Daoy (cell line): Measurements from ENCODE around the gene FAM234A. TPM values are rescaled to one million over a fixed set of nuclear protein-coding genes. Genes with fewer than 3 reads are reported as not detected.
A peak's percentile ranks its signal among the peaks of the same experiment; 100 is the strongest.
"Not testable (repeated sequence)": the region's sequence is repeated elsewhere in the genome, so short reads cannot be mapped to it uniquely, and the experiment has no call there.

ENCODE experiments used
- DNase-seq: peaks from one replicate; pipeline ENCODE4 v3.0.0-alpha.2; 2015; ENCODE audit warnings: low read depth
- total RNA-seq: library from RNA; depleted of rRNA; stranded (reverse); fragments of >200 nt; shearing (Covaris generic); gene quantifications from 2 replicates; pipeline ENCODE4 v1.2.3, GENCODE V29; 2014

Gene FAM234A
- total RNA-seq, 1 experiment from 2014 or later, result 29.1 TPM

DNA sequence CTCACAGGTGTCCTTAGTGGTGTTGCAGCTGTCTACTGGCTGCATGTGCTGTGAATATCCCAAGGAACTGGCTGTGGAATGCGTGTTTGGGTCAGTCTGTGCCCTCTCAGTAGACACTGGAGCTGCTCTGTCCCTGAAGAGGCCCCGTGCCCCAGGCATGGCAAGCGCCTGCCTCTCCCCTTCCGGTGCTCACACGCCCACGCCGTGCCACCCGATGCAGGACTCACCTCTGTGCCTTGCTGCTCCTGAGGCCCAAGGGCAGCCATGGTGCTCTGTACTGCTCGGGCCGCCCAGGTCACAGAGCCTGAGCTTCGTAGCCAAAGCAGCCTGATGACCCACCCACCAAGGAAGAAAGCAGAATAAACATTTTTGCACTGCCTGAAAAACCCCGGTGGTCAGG lies 31.1 kb downstream of the FAM234A start:
- DNase-seq, result no peak

DNA sequence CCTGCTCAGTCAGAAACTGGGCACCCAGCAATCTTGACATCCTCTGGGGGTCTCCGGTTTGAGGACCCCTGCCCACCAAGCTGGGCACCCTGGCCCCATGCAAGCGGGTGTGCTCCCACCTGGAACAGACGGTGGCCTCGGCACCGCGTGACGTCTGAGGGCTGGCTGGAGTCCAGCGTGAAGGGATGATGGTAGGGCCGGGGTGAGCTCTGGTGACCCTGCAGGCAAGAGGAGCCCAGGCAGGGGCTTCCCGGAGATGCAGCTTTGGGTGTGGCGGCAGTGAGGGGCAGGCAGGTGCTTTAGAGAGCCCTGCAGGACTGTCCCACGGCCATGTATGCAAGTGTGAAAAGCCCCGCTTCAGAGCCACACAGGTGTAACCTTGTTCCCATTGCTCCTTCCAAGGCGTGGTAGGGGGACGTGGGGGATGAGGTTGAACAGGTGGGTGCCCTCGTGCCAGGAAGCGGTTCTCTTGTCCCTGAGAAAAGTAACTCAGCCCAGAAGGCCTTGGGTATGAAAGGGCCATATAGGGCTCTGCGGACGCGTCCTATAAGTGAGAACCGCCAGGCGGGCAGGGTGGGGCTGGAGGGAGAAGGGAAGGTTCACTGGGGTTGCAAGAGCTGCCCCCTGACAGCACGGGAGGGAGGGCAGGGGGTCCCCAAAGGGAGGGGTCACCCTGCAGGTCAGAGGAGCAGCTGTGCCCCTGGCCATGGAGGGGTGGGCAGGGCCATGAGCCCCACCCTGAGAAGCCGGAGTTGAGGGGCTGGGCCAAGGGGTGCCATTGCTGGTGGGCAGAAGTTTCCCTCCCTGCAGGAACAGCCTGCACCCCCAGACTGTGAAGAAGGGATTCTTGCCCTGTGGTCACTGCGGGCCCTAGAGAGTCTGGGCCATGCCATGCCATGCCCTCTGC lies 31.9 kb downstream of the FAM234A start:
- DNase-seq, result no peak

DNA sequence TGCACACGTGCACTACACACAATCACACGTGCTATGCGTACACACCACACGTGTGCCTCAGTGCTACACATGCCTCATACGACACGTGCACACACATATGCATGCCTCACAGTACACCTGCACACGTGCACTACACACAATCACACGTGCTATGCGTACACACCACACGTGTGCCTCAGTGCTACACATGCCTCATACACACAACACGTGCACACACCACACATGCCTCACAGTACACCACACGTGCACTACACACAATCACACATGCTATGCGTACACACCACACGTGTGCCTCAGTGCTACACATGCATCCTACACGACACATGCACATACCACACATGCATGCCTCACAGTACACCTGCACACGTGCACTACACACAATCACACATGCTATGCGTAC lies 32.9 kb downstream of the FAM234A start:
- DNase-seq, result not testable (repeated sequence)

DNA sequence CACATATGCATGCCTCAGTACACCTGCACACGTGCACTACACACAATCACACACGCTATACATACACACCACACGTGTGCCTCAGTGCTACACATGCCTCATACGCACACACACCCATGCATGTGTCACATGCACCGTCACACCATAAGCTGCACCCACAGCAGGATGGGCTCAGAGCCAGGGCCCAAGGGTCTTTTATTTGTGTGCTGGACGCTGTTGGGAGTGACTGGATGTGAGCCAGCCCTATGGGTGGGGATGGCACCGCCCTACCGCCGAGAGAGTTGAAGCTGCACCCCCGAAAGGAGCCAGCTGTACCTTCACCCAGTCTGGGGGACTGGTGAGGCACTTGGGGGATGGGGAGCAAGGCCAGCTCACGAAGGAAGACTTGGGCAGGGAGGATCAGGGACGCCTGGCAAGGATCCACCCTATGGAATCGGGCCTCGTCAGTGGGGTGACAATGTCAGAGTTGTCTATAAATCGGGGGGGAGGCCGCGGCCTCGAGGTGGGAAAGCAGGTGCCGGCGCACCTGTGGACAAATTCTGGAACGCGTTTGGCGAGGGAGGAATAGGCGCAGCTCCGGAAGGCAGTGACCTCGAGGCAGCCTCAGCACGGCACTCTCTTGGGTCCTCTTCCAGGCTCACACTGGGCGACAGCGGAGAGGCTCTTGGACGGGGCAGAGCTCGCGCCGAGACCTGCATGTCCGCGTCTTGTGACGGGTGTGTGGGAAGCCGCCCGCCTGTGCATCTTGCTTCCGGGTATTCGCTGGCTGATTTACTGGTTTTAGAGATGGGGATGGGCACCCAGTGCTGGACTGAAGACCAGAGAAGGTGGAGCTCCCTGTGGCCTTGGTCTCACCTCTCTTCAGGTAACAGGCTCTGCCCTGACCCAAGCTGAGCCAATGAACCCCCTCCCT lies 33.8 kb downstream of the FAM234A start:
- DNase-seq, result no peak

DNA sequence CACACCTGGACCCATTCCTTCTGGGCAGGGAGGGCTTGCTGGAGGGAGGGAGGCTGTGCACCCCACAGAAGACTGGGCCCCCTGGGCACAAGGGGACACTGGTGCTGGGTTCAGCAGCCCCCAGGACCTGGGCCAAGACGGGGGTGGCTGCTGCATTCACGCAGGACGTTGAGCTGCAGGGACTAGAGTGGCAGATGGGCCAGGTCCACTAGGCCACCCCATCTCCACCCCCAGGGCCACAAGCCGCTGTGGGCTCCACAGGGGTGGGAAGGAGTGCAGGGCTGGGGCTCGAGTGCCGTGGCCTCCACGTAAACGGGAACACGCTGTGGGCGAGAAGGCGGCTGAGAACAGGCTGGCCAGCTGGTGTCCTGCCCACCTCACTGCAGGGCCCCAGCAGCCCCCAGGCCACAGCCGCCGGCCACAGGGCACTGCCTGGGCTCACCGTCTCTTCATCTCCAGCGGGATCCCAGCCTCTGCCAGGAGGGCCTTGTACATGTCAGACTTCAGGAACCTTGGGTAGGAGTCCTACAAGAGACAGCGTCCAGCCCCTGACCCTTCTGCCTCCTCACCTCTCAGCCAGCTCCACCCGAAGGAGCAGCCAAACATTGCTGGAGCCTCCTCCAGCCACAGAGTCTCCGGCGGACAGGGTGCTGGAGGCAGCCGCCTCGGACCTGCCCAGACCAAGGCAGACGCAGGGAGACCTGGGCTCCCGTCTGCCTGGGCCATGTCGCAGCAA lies 34.6 kb downstream of the FAM234A start:
- no peak for DNase-seq

DNA sequence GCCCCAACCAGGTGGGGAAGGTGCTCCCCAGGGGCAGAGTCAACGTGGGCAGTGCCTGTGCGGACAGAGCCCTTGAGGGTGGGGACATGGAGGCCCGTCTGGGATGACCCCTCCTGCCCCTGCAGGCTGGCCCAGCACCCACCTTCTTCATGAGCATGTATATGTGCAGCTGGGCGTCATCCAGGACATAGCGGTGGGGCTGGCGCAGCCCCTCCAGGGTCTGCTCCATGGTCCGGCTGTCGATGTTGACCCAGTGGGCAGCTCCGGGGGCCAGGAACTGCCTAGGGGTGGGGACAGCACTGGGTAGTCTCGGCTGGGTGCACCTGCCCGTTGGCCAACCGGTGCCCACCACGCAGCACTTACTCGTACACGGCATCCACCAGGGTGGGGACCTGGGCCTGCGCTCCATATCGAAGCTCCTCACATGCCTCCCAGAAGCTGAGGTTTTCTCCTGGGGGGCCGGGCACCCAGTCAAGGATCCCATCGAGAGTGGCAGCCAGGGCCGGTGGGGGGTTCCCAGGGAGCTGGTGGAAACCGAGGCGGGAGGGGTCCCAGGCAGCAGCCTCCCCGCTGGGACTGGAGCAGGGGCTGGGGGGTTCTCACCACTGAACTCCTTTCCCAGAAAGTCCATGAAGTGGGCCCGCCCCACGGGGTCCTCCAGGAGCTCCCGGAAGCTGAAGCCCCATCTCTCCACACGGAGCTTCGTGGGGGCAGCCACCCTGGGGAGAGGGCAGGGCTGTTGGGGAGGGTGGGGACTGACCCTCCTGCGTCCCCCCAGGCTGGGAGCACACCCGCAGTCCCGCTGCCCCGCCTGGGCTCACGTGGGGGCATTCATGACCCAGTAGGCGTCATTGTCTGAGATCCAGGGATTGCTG lies 36.0 kb downstream of the FAM234A start:
- no peak for DNase-seq

DNA sequence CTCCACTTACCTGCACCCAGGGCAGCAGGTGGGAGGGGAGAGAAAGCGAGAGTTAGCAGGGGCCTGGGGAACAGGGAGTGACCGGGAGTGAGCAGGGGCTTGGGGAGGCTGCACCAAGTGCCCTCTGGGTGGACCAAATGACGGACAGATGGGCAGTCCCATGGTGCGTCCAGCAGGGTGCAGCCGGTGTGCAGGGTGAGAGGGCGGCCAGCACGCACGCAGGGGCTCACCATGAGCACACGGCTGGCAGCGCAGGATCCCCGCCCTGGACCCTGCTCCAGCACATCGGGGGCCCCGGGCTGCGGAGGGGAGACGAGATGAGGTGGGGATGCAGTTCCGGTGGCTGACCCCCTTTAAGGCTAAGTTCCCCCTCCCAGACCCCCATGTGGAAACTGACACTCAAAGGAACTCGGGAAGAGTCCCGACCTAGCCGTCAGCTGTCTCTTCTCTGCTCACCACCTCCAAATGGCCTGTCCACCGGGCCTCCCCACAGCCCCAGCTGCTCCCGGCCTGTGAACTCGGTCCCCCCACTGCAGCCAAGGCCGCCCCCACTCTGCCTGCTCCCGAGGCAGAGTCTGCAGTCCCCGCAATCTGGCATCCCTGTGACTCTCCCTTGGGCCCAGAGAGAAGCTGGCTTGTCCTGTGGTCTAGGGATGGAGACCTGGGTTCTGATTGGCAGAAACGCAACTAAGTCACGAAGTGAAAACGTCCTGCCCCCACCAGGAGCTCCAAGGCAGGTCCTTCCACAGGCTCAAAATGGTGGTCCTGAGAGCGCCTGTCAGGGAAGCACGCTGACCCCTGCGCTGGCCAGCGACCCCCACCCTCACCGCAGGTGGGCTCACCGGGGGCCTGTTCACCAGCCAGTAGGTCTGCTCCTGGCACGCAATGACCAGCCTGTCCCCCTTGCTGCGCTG lies 38.3 kb downstream of the FAM234A start:
- no peak for DNase-seq

DNA sequence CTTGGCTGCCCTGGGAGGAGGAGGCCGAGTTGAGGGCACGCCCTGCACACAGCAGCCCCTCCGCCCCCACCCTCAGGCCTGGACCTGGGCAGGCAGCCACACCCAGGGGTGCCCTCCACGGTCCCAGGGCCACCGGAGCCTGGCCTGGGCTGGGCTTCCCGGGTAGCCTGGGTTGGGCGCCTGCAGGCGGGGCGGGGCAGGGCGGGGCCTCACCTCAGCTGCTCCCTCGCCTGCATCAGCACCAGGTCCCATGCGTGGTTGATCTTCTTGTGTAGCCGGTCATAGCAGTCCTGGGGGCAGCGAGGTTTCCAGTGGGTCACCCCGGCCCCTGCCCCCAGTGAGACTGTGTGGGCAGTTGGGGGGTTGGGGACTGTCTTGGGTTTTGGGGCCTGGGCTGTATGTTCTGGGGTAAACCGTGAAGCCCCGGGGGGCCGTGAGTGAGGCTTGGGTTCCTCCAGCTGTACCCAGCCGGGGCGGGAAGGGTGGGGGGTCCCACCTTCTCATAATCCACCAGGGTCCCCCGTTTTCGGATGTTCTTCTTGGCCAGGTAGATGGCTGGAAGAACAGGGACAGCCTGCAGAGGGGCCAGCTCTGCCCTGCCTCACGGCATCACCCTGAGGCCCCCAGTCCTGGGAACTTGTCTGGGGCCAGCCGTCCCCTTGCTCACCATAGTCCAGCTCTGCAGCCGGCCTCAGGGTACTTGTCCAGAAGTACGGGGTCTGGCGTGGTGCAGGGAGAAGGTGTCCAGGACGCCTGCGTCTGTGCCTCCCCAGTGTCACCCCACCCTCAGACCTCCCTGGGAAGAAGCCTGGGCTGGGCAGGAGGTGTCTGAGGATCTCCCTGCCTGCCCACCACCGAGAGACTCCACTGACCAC lies 39.2 kb downstream of the FAM234A start:
- no peak for DNase-seq

DNA sequence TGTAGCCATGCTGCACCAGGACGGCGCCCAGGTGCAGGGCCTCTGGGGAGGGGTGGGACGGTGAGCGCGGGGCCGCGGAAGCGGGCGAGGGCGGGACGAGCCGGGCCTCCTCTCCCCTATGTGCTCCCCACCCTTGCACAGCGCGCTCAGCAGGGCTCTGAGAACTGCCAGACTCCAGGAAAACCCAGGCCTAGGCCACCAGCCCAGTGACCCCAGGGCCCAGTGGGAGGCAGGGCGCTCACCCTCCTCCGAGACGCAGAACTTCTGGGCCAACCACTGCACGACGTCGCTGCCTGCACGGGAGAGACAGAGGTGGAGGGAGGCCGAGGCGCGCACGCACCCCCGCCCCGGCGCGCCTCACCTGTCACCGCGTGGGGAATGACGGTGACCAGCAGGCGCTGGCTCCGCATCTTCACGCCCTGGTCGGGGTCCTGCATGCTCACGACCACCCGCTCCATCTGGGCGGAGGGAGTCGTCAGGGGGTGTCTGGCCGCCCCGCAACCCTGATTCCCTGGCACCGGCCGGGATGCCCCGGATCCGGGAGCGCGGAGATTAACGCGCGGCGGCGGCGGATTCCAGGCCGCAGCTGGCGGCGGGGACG lies 40.5 kb downstream of the FAM234A start:
- DNase-seq, result no peak

DNA sequence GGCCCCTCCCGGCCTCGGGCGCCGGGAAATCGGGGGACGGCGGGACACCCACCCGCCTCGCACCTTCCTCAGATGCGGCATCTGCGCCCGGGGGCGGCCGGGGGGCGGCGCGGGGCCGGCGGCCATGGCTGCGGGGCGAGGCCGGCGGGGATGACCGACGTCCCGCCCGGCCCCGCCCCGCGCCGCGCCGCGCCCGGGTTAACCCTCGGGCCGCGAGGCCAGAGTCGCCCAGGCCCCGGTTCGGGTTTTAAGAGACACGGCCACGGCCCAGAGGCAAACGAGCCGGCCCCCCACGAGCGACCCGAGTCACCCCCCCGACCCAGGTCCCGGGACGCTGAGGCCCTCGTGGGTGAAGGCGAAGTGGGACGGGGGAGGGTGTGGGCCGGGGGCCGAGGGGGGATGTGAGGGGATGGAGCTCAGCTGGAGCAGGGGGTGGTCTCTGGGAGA lies 41.2 kb downstream of the FAM234A start, which contains the start of gene RGS11:
Gene RGS11 (minus strand): TSS at position 159 of the 447 bp plus-strand sequence. CDS start 33 bp downstream, at position 126.
- DNase-seq, result no peak

DNA sequence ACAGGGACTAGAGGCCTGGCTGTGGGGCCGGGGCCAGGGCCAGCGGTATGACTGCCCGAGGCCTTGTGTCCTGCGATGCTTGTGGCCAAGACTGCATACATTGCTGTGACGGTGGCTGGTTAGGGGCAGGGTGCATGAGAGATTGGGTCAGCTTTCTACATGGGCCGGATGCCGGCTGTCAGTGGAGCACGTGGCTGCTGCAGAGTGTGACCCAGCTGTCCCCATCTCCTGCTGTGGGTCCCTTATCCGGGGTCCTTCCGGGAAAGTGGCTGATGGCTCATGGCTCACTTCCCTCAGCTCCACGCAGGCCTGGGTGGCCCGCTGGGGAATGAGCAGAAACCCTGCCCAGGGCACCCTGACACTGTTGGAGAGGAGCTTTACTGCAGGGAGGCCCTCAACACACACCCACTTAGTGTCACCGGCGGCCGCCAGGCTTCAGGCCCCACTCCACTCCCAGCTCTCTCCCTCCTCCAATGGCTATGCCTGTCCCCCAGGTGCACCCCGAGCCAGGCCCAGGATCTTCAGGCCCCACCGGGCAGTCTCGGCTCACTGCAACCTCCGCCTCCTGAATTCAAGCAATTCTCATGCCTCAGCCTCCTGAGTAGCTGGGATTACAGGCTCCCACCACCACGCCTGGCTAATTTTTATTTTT lies 41.9 kb downstream of the FAM234A start:
- no peak for DNase-seq

DNA sequence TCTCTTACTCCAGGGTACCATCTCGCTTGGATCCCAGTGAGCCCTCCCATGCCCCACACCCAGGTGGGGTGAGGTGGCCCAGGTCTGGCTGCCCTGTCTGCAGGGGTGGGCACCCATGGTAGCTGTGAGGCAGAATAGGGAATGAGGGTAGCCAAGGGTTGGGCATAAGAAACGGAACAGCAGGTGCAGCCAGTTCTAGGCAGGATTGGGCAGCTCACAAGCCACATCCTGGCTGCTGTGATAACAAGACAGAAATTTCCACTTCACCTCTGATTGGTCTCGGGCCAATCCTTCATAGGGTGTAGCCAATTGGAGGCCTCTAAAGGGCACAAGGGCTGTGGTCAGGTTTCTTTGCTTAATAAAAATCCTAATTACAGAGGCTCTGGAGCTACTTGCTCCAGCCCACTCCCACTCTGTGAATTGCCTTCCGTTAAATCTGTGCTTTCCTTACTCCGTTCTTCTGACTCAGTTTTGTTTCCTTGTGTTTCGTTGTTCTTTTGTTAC lies 44.3 kb downstream of the FAM234A start:
- peak; percentile 66 for DNase-seq

DNA sequence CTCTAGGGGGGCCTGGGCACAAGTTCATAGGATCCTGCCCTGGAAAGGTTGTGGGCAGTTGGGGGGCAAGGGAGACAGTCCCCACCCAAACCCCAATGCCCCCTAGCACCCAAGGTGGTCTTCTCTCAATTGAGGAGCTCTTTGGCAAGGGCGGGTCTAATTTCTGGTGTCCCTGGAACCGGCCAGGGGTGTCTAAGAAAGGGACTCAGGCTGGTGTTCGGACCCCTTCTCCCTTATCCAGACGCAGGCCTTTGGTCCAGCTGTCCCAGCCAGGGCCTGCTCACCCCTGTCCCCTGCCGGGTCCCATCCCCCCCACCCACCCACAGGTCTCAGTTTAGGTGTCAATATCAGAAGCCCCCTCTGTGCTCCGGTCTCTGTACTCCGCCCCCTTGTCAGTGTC lies 44.9 kb downstream of the FAM234A start:
- no peak for DNase-seq

DNA sequence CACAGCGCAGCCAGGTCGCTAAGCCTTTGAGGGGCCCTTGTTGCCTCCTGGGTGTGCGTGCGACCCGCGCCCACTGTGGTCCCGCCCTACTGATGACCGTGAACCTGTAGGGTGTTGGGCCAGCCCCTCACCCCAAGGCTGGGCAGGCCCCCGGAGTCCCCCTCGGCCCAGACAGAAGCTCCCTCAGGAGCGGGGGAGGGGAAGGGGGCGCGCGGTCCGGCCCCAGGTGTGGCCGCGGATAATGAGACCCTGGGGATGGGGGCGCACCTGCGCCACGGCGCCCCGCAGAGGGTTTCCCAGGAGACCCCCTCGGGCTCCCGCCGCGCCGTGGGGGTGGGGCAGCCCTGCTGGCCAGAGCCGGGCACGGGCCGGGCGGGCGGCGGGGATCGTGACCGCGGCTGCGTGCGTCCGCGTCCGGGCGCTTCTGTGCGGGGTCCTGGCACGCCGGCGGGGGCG lies 45.4 kb downstream of the FAM234A start:
- no peak for DNase-seq

DNA sequence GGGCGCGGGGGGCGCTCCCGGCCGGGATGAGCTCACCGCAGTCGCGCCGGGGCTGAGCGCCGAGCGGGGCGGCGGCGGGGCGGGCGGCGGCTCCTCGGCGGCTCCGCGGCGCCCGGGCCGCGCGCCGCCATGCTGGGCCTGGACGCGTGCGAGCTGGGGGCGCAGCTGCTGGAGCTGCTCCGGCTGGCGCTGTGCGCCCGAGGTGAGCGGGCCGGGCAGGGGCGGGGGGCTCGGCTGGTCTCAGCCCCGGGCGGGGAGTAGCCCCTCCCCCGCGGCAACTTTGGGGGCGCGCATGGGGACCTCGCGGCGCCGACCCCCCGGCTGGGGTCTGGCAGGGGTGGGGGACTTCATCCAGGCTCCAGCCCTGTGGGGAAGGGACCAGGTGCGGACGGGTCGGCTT lies 45.9 kb downstream of the FAM234A start, which contains the start of gene ARHGDIG:
Gene ARHGDIG (plus strand): TSS at position 40 of the 400 bp plus-strand sequence. CDS start 90 bp downstream, at position 130.
- DNase-seq, result no peak

DNA sequence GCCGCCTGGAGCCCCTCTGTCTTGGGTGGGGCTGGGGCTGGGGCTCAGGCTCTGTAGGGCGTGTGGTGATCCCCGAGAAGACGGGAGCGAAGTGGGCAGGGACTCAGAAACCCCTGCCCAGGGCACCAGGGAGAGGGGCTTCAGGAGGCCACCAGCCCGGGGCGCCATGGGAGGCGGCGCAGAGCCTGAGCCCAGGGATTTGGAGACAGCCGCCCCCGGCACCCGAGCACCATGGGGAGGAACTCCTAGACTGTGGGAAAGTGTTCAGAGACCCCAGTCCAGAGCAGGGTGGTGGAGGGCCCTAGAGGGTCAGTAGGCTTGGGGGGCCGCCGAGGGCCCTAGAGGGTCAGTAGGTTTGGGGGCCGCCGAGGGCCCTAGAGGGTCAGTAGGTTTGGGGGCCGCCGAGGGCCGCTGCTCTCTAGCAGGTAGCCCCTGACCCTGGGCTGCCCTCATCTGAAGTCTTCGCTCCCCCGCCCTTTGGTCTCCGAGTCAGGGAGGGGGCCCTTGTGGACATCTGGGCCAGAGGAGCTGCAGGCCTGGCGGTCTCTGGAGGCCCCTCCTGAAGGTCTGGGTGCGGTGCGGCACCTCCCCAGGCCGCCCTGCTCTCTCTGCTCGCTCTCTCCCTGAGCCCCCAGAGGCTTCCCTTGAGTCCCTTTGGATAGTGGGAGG lies 46.5 kb downstream of the FAM234A start:
- DNase-seq, result no peak
